ENCODE data around the gene TTC22. TPM values are rescaled to one million over a fixed set of nuclear protein-coding genes. Genes with fewer than 3 reads are reported as not detected.

TTC22 gene
- total RNA-seq, 1 experiment from 2014 or later: 1.8 TPM

DNA sequence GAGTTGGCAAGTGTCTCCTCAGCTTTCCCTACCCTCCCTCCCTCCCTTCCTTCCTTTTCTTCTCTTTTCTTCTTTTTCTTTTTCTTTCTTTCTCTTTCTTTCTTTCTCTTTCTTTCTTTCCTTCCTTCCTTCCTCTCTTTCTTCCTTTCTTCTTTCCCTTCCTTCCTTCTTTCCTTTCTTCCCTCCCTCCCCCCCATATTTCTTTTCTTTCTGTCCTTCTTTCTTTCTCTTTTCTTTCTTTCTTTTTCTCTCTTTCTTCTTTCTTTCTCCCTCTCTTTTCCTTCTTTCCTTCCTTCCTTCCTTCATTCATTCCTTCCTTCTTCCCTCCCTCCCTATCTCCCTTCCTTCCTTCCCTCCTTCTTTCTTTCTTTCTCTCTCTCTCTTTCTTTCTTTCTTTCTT, 18.6 kb upstream of the TTC22 start:
- H3K4me1 ChIP-seq (ENCODE audit: control insufficient read depth in 1 of 2, insufficient read depth in 2 of 2, low read length in 2 of 2): no peaks in the 10 kb centered on the region
- H3K9ac ChIP-seq (ENCODE audit: low read length): no peak overlapping the region
- no peak for TF ChIP-seq YY1 (IDR thresholded peaks at IDR 0.05; ENCODE audit: extremely low read depth, insufficient replicate concordance, low read depth, low read length)
- no peak for TF ChIP-seq CBX3 (IDR thresholded peaks at IDR 0.05; ENCODE audit: low read depth)
- no peak for TF ChIP-seq ELF1 (IDR thresholded peaks at IDR 0.05; ENCODE audit: borderline replicate concordance, low read depth)
- no peak for TF ChIP-seq ATF3 (IDR thresholded peaks at IDR 0.05)
- no peaks in the 10 kb centered on the region for H3K27me3 ChIP-seq (ENCODE audit: insufficient read depth, low read length)
- H3K9me2 ChIP-seq (ENCODE audit: insufficient read depth): no peaks in the 10 kb centered on the region
- H2AFZ ChIP-seq (ENCODE audit: low read depth, low read length, poor library complexity, severe bottlenecking): no peak overlapping the region
- no peaks in the 10 kb centered on the region for H3K9me3 ChIP-seq (ENCODE audit: control insufficient read depth in 1 of 2, insufficient read depth in 1 of 2, low read depth in 1 of 2, low read length in 2 of 2)
- ATAC-seq (no peak), DNase-seq (ENCODE audit: low read depth, low spot score) (no peak)
- ChIA-PET POLR2A (no interaction called here), CTCF (no interaction called here), RAD21 (ENCODE audit: low non-redundant PET in 1 of 2, low total read pairs in 2 of 2, uncharacterized antibody in 2 of 2, unreplicated experiment in 2 of 2) (no interaction called here)
- no peaks in the 10 kb centered on the region for H3K79me2 ChIP-seq (ENCODE audit: insufficient read depth, low read length)
- intact Hi-C loops (cut with micrococcal nuclease): no loop called here
- no peak overlapping the region for H3K4me3 ChIP-seq (replicated peaks in 1 of 2; ENCODE audit: low read depth in 1 of 2, low read length in 2 of 2)
- no peak overlapping the region for H3K4me2 ChIP-seq (ENCODE audit: low read length)
- BruUV-seq (replicated peaks): no TSS peak
- no peaks in the 10 kb centered on the region for H3K36me3 ChIP-seq (ENCODE audit: control insufficient read depth in 1 of 2, insufficient read depth in 2 of 2, low read length in 2 of 2)
- H4K20me1 ChIP-seq (ENCODE audit: insufficient read depth): no peaks in the 10 kb centered on the region
- H3K27ac ChIP-seq (ENCODE audit: low read depth, low read length): no peak overlapping the region

DNA sequence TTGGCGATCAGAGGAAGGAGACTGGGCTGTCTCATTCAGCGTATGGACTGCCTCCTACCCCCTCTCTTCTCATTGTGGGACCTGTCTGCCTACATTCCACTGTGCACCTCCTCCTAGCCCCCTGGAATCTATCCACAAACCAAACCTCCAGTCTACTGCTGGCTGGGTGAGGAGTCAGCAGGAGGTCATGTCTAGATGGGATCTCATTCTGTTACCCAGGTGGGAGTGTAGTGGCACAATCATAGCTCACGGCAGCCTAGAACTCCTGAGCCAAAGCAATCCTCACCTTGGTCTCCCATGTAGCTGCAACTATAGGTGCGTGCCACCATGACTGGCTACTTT, 18.0 kb upstream of the TTC22 start:
- no peak overlapping the region for H2AFZ ChIP-seq (ENCODE audit: low read depth, low read length, poor library complexity, severe bottlenecking)
- no peaks in the 10 kb centered on the region for H3K4me1 ChIP-seq (ENCODE audit: control insufficient read depth in 1 of 2, insufficient read depth in 2 of 2, low read length in 2 of 2)
- H3K9me2 ChIP-seq (ENCODE audit: insufficient read depth): no peaks in the 10 kb centered on the region
- TF ChIP-seq CBX3 (IDR thresholded peaks at IDR 0.05; ENCODE audit: low read depth) (no peak), EZH2 (IDR thresholded peaks at IDR 0.05) (no peak)
- no TSS peak for BruUV-seq (replicated peaks)
- no peaks in the 10 kb centered on the region for H4K20me1 ChIP-seq (ENCODE audit: insufficient read depth)
- intact Hi-C loops (cut with micrococcal nuclease): no loop called here
- H3K4me2 ChIP-seq (ENCODE audit: low read length): no peak overlapping the region
- POLR2A ChIA-PET: no interaction called here
- no peaks in the 10 kb centered on the region for H3K9me3 ChIP-seq (ENCODE audit: control insufficient read depth in 1 of 2, insufficient read depth in 1 of 2, low read depth in 1 of 2, low read length in 2 of 2)
- H3K79me2 ChIP-seq (ENCODE audit: insufficient read depth, low read length): no peaks in the 10 kb centered on the region
- no peak overlapping the region for H3K4me3 ChIP-seq (replicated peaks in 1 of 2; ENCODE audit: low read depth in 1 of 2, low read length in 2 of 2)
- no peak overlapping the region for H3K27ac ChIP-seq (ENCODE audit: low read depth, low read length)
- no peaks in the 10 kb centered on the region for H3K27me3 ChIP-seq (ENCODE audit: insufficient read depth, low read length)
- H3K36me3 ChIP-seq (ENCODE audit: control insufficient read depth in 1 of 2, insufficient read depth in 2 of 2, low read length in 2 of 2): no peaks in the 10 kb centered on the region
- ATAC-seq: no peak
- CTCF ChIA-PET: no interaction called here
- no peak overlapping the region for H3K9ac ChIP-seq (ENCODE audit: low read length)
- no peak for DNase-seq (ENCODE audit: low read depth, low spot score)
- RAD21 ChIA-PET (ENCODE audit: low non-redundant PET in 1 of 2, low total read pairs in 2 of 2, uncharacterized antibody in 2 of 2, unreplicated experiment in 2 of 2): no interaction called here
